MV-4-11 (cell line): ENCODE results near the gene SLC9A1.

ENCODE experiments used
- DNase-seq: peaks from one replicate; lab custom pipeline; 2025; lab: John Stamatoyannopoulos, UW

Gene SLC9A1

DNA sequence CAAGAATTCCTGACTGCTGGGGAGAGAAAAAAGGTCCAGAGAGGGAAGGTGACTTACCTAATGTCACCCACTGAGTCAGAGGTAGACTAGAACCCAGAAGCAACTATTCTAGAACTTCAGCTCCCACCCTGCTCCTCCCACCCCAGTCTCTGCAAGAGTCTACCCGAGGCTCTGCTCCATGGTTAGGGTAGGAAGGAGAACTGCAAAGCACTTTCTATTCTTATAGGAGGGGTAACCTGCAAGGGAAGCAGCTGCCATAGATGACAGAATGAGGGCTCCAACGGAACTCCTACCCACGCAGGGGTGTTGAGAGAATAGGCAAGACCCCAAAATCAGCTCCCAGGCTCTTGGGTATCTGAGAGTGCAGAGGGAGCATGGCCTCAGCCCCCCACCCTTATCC is 4.3 kb downstream of the SLC9A1 start:
- DNase-seq: no peak

DNA sequence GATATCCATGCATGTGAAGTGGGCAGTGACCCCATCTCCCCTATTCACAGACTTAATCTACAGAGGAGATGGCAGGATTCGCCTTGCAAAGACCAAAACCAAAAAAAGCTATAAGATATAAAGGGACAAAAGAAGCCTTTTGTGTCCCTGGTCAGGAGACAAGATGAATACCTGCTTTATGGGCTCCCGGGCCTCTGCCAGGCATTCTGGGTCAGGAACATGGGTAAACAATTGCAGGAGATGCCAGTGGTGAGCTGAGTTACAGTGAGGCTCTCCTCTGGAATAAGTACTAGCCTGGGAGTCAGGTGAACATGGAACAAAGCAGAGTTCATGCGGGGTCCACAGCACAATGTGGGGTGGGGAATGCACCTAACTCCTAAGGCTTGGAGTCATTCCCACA is 4.7 kb downstream of the SLC9A1 start:
- no peak for DNase-seq

DNA sequence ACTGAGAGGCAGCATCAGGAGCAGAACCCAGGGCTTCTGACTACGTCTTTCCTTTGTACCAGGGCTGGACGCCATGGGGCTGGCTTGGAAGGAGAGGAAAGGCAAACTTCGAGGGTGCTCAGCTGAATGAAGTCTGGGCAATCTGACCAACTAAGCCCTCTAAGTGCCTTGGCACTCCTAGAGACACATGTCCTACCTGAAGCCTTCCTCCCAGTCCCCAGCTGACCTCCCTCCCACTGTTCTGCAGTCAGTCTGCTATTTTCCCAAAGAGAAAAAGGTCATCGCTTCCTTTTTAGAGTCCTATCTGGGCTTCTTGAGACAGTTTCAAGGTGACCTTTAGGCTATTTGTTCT is 5.2 kb downstream of the SLC9A1 start:
- DNase-seq: no peak

DNA sequence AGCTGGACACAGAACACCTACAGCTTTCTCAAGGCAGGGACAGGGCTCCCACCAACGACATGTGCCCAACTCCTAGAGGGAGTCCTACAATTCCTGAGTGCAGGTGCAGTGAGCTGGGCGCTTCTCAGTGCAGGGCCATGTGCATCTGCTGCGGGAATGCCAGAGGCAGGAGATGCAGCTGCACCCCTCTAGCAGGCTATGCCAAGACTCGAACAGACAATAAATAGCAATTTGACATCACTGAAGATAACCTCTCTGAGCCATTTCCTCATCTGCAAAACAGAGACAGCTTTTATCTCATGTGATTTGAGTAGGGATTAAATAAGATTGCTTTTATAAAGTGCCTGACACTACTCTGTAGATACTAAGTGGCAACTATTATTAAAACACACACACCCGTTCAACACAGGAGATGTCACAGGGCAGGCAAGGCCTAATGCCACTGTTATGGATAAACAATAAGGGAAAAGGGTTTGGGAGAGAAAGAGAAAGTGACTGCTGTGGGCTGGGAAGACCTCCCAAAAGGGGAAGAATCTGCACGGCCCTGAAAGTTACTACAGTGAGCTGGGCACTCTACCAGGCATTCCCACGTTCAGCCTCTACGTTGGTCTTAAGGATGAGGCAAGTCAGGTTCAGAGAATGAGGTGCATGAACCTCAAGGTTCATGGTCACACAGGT is 5.7 kb downstream of the SLC9A1 start:
- DNase-seq: no peak

DNA sequence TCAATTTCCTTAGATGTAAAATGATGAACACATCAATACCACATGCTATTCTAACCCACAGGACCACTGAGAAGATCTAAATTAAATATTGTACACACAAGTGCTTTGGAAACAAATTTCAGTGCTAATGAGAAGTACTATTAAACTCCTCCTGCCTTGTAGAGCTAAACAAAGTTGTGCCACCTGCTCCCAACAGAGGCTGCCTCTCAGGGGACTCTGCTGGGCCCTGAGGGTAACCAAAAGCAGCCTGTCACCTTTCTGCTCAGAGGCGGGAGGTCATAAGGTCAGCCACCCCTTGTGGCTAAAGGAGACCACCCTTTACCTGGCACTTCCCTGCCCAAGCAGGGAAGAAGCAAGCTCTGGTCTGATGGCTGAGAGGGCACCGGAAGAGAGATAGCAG is 6.3 kb downstream of the SLC9A1 start:
- no peak for DNase-seq

DNA sequence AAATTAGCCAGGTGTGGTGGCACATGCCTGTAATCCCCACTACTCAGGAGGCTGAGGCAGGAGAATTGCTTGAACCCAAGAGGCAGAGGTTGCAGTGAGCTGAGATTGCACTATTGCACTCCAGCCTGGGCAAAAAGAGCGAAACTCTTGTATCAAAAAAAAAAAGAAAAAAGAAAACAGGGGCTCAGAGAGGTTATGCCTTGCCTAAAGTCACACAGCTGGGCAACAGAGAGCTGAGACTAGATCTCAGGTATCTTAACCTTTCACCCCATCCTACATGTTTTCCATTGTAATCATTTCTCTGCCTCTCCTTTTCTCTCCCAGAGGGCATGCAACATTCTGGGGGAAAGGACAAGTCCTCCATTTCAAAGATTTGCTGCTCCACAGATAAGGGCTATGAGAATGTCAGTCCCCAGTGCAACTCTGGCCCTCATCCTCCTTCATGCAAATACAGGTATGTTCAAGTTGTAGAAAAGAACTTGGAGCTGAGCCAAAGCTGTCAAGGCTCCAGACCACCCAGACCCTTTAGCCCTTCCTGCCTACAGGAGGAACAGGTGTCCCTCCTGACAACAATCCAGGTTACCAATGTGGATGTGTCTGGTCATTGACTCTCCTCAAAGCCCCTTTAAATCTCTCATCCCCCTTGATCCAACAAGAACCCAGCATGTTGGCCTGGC is 6.9 kb downstream of the SLC9A1 start:
- no peak for DNase-seq

DNA sequence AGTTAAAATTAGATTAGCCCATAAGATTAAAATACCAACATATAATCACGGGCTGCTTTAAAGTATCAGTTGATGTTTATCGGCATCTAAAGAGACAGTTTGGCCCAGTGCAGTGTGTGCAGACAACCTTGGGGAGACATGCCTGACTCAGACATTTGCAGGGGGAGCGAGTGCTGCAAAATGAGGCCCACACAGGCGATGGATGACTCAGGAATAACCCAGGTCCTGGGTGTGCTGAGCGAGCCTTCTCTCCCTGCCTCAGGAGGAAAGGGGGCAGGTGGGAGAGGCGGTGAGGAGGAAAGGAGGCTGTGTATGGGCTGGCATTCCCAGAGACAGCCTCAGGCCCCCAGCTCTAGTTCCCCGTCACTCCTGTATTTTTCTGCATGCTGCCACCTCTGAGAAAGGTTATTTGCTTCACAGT is 9.0 kb downstream of the SLC9A1 start:
- DNase-seq: no peak

DNA sequence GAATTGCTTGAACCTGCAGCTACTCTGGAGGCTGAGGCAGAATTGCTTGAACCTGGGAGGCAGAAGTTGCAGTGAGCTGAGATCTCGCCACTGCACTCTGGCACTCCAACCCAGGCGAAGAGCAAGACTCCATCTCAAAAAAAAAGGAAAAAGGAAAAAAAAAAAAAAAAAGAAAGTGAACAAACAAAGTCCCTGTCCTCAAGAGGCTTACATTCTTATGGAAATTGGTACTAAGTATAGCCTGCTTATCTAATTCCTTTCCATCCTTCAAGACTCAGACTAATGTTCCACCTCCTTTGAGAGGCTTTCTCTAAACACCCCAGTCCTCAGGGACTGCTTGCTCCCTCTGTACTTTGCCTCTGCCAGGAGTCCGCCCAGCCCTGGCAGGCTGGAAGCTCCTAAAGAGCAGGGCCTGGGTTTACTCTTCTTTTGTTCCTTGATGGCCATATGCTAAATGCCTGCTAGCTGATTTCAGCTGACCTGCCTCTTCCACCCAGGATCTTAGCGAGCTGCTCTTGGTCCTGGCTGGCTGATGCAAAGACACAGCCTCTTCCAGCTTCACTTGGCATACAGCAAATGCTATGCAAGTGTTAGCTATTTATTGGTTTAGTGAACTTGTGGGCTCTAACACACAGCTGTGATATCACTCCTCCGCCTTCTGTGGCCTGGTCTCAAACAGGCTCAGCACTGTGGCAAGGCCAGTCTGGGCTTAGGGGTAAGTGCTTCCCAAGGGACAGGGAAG is 9.8 kb downstream of the SLC9A1 start:
- DNase-seq: no peak

DNA sequence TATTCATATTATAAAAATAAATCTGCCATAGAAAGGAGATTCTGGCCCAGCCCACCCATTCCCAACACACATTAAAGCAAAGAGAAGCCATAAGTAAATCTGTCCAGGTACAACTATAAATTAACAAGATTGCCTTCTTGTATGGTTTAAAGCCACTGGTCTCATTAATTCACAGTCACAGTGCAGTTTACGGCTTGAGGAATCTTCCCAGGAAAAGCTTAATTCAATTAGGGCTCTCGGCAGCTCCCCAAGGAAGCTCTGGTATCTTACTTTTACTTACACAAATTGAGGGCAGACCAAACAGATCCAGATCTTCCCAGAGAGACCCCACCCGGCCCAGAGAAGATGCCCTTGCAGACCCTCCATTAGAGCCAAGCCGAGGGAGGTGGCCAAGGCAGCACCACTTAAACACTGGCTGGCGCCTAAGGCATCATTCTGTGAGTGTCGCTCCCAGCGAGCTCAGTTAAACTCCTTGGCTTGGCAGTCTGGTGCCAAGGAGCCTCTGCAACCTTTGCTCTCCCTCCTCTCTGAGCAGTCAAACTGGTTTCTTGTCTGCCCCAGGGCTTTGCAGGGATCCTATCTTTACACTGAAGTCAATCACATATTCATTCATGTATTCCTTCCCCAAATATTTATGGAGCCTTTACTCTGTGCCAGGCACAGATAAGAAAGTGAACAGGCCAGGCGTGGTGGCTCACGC is 10.7 kb downstream of the SLC9A1 start:
- DNase-seq: no peak

DNA sequence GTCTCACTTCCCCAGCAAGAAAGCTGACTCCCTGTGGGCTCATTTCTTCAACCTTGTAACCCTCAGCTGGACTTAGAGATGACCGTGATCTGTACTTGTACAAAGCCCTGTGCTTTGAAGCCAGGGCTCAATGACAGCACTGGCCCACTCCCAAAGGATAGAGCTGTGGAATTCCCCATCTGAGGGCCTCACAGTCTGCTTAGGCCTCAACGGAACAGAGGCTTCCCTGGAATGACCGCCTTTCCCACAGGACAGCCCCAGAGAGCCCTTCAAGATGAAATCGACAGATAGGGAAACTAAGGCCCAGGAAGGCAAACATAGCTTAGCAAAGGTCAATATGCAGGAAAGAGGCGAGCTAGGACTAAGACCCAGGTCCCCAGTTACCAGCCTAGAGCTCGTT is 11.5 kb downstream of the SLC9A1 start:
- DNase-seq: no peak

DNA sequence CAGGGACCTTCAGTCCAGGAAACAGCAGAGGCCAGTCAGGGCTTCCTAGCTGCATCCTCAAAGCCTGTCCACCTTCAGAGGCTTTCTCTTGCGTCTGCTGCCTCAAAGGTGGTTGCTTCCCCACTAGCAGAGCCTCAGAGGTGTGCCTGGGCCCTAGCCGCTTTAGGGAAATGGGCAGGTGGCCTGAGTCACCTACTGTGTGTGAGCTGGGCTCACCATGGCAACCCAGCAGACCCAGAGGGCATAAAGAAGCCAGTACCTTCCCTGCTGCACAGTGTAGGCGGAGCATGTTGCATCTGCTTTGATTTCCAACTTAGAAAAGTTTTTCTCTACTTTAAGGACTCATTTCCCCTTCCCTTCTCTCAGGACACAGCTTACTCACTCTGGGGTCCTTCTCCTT is 12.5 kb downstream of the SLC9A1 start:
- DNase-seq: no peak

DNA sequence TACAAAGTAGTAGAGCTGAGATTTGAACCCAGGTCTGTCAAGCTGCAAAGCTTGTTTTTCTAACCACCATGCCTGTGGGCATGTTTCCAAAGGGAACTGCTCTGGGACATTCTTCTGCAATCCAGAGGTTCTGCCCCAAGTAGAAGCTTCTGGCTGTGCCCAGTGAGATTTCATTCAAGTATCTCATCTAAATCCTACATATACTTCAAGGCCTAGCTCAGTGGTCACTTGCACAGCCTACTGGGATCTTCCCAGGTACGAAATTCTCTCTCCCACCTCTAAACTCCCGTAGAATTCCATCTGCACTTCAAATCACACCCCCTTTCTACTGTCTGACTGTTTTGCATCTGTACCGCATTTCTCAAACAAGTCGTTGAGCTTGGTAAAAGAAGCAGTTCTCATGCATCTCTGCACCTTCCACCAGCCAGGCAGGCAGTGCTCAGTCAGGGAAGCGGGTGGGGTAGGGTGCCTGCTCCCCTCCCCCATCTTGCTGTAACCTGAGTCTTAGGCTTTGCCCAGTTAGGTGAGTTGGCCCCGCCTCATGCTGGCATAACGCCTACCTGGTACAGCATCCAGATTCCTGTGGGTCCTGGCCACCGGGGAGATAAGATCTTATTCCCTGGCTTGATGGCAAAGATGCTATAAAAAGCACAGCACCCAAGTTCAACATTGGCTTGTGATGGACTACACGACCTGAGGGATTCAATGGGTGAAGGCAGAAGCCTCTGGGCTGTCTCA is 13.5 kb downstream of the SLC9A1 start:
- DNase-seq: no peak

DNA sequence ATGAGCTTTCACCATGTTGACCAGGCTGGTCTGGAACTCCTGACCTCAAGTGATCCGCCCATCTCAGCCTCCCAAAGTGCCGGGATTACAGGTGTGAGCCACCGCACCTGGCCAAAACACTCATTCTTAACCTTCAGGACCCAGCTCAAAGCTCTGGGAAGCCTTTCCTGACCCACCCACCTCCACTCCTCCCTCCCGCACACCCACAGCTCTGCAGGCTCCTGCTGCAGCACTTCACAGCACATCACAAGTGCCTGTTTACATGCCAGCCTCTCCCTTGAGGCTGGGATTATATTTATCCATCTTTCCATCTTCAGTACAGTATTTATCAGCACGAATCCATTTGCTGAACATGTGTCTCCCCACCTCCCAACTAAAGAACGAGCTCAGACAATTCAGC is 14.9 kb downstream of the SLC9A1 start:
- DNase-seq: no peak

DNA sequence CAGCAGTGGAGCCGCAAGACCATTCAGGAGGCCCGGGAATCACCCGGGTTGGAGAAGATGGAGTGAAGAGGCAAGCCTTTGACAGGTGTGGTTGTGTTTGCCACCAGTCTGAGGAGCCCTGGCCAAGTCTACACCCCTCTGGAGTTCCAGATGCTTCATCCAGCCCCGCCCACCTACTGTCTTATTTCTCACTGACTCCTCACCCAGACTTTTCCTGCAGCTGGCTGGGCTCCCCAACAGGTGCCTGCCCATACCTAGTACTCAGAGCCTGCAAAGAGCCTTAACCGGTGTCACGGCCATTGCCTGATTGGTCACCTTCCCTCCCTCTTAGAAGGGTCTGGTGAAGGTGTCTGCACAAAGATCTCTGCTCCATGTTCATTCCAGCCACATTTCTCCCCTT is 16.0 kb downstream of the SLC9A1 start:
- no peak for DNase-seq

DNA sequence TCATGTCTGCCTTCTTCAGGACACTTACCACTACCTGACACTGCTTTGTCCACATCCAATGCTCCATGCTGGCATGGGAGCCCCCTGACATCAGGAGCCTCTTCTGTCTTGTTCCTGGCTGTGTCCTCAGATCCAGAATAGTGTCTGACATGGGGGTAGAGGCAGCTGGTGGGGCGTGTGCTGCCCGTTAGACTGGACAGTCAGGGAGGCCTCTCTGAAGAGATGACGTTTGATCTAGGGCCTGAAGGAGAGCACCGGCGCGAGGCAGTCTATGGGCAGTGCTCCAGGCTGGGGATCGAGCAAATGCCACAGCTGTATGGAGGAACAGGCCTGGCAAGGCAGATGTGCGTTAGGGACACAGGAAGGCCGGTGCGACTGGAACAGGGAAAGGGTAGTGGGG is 16.6 kb downstream of the SLC9A1 start:
- DNase-seq: no peak

DNA sequence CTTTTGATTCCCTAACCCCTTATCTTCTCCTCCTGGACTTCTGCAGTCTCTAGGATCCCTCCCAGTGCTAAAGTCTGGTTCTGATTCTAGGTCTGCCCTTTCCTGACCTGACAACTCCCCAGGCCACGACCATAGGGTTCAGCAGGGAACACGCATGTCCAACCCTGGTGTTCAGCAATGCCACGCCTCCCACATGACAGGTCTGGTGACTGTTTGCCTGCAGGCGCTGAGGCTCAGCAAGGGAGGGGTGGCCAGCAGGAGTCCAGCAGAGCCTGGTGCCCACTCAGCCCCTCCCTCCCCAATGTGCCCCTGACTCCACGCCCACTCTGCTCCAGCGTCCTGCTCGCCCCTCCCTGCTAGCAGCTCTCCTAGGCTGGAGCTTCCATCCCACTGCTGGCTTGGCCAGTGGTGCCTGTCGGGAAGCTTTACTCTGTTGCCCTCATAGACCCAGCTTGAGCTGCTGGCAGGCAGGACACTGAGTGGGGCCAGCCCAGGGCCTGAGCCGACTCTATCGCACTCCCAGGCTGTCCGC is 17.3 kb downstream of the SLC9A1 start:
- DNase-seq: no peak

DNA sequence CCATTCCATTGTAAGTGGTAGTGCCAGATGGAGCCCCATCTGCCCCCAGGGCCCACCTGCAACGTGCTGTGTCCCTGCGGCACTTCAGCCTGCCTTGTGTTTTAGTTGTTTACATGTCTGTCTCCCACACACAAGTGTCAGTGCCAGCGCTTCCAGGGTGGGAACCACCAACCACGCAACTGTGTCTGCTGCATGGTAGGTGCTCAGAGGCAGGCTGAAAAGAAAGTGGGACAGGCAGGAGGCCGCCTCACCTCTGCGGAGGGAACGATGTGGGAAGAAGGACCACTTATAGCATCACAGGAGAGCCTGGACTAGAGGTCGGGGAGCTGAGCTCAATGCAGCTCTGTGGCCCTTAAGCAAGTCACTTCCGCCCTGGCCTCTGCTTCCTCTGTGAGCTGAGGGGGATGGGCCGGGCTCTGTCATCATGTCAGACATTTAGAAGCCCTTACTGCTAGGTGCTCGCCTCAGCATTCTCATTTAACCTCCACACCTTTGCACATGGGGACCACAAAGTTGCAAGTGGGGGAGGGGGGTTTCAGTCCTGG is 17.9 kb downstream of the SLC9A1 start:
- peak; percentile 68 for DNase-seq

DNA sequence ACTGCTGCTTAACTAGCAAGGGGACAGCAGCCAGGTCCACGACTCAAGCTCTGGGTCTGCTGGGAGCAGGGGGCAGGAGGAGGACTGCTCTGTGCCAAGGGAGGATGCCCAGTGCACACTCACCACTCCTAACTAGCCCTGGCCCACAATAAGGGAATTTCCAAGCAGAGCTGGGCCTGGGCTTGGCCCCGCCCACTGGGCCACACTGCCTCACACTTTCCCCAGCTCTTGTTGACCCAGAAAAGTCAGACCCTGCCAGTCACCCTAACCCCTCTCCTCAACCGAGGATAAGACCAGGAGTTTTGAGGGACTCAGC is 18.7 kb downstream of the SLC9A1 start:
- DNase-seq: no peak

DNA sequence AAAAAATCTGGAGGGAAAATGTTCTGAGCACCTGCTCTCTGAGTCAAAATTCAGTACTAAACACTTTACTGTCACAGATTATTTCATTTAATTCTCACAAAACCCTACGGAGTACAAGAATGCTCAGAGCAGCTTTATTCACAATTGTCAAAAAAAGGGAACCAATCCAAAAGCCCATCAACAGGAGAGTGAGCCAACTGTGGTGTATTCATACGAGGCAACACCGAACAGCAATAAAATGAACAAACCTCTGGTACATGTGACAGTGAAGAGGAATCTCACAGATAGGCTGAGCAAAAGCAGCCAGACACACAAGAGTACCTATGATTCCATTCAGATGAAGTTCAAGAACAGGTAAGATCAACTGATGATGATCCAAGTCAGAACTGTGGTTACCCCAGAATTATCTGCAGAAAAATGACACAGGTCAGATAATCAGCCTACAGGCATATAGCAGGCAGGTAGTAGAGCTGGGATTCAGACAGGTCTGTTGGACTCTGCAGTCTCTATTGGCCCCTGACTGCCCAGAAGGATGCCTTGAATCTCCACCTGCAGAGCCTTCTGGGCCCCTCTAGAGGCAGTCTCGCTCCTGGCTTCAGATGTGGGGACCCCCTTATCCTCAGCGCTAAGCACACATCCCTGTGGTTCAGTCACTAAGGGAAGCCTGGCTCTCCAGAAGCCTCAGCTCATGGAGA is 19.2 kb downstream of the SLC9A1 start:
- DNase-seq: peak; percentile 57

DNA sequence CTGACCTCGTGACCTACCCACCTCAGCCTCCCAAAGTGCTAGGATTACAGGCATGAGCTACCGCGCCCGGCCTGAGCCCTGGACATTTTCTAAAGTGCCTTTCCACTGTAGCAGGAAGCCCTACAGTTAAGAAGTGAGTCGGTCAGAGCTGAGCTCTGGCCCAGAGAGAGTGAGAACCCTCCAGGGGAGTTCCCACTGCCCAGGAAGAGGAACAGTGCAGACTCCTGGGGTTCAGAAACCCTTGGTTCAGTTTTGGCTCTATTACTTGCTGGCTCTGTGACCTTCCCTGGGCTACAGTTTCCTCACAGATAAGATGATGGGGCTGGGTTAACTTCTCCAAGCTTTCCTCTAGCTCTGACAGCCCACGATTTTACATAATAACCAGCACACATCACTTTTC is 20.9 kb downstream of the SLC9A1 start:
- DNase-seq: peak; percentile 59

DNA sequence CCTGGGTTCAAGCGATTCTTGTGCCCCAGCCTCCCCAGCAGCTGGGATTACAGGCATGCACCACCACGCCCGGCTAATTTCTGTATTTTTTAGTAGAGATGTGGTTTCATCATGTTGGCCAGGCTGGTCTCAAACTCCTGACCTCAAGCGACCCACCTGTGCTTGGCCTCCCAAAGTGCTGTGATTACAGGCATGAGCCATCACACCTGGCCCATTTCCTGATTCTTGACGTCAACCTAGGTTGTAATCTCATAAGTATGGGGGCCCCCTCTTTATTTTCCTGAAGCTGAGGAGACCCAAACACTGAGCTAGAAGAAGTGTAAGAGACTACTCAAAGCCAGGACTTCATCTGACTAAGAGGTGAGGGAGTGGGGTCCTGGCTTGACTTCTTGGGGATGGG is 21.8 kb downstream of the SLC9A1 start:
- DNase-seq: no peak
